ENCODE data around the gene POLR1A.

GRCh38 chr2:86003967-86004366 lies 101.7 kb downstream of the POLR1A start:
- no peak for TF ChIP-seq CTCF (IDR thresholded peaks at IDR 0.05; ENCODE audit: low read depth, low read length)
- TF ChIP-seq EZH2phosphoT487 (IDR thresholded peaks at IDR 0.05; ENCODE audit: low read depth) = no peak
